HL-60 (cell line): ENCODE measurements around the gene CCDC88B.

Experiments used
- DNase-seq, 2 experiments: peaks; one replicate each; pipeline ENCODE4 v3.0.0-alpha.2; 2010 to 2020; ENCODE audit warnings: low read depth in 1 of 2, low spot score in 1 of 2
- H3K27ac ChIP-seq: fragments of 250-450 bp; sonication (Bioruptor Pico); replicated peaks from 2 replicates; pipeline ENCODE4 v1.5.1; 2020; ENCODE audit warnings: mild to moderate bottlenecking, moderate library complexity
- H3K27me3 ChIP-seq: fragments of 250-450 bp; sonication (Bioruptor Pico); 2 replicates; pipeline ENCODE4 v1.5.1; 2021; ENCODE audit warnings: mild to moderate bottlenecking, moderate library complexity; ENCODE audit not compliant: insufficient read depth, poor library complexity, severe bottlenecking
- H3K4me3 ChIP-seq: replicated peaks from 2 replicates; pipeline ENCODE4 v1.5.1; 2011; ENCODE audit warnings: mild to moderate bottlenecking, control low read depth, low read length; ENCODE audit not compliant: insufficient read depth
- CTCF ChIP-seq: IDR thresholded peaks from one replicate; pipeline ENCODE4 v1.5.1; 2011; ENCODE audit warnings: low read length, control low read depth, inconsistent platforms; ENCODE audit not compliant: insufficient read depth
- GABPA ChIP-seq: IDR thresholded peaks from 2 replicates; pipeline ENCODE4 v1.6.1; 2012; ENCODE audit warnings: low read depth
- POLR2AphosphoS5 ChIP-seq: IDR thresholded peaks from 2 replicates; pipeline ENCODE4 v1.6.1; 2012; ENCODE audit warnings: low read depth
- REST ChIP-seq: IDR thresholded peaks from 2 replicates; pipeline ENCODE4 v1.6.1; 2012; ENCODE audit warnings: low read depth; ENCODE audit not compliant: insufficient replicate concordance
- SPI1 ChIP-seq: IDR thresholded peaks from 2 replicates; pipeline ENCODE4 v1.6.1; 2012; ENCODE audit warnings: low read depth, mild to moderate bottlenecking, borderline replicate concordance

CCDC88B gene

GRCh38 chr11:64387916-64388315 lies 47.9 kb downstream of the CCDC88B start:
- Histone ChIP-seq H3K27me3 (no peaks in the 10 kb centered on the region), H3K27ac (no peak overlapping the region), H3K4me3 (no peak overlapping the region)
- DNase-seq: no peak
- TF ChIP-seq CTCF: no peak
- TF ChIP-seq POLR2AphosphoS5: no peak
- no peak for TF ChIP-seq SPI1
- TF ChIP-seq GABPA: no peak
- no peak for TF ChIP-seq REST

GRCh38 chr11:64388894-64389293 lies 48.9 kb downstream of the CCDC88B start:
- Histone ChIP-seq H3K4me3 (no peak overlapping the region), H3K27ac (no peak overlapping the region), H3K27me3 (no peaks in the 10 kb centered on the region)
- no peak for TF ChIP-seq POLR2AphosphoS5
- no peak for TF ChIP-seq REST
- no peak for TF ChIP-seq CTCF
- no peak for TF ChIP-seq SPI1
- TF ChIP-seq GABPA: no peak
- DNase-seq: no peak

- Histone ChIP-seq H3K4me3 (no peak overlapping the region), H3K27ac (no peak overlapping the region), H3K27me3 (no peaks in the 10 kb centered on the region)
- TF ChIP-seq GABPA (no peak), REST (no peak), CTCF (no peak), SPI1 (no peak), POLR2AphosphoS5 (no peak)
- DNase-seq: no peak
Observed at GRCh38 chr11:64389851-64390250, 49.8 kb downstream of the CCDC88B start.
